ENCODE measurements around the gene COBLL1. TPM values are rescaled to one million over a fixed set of nuclear protein-coding genes. Genes with fewer than 3 reads are reported as not detected.

Gene COBLL1
- total RNA-seq, 4 donors from 2014 or later: 42.2 to 59.4 (median 45.2) TPM

GRCh38 chr2:164739966-164740365 lies 101.7 kb downstream of the COBLL1 start:
- H3K27ac ChIP-seq: no peak overlapping the region
- DNase-seq: no peak
- no peaks in the 10 kb centered on the region for H3K36me3 ChIP-seq
- no peaks in the 10 kb centered on the region for H3K27me3 ChIP-seq
- no peak overlapping the region for H3K4me3 ChIP-seq
- H3K9me3 ChIP-seq: no peaks in the 10 kb centered on the region
- peaks cover 0 to 11% (median 0%) of the 10 kb centered on the region in 4 donors for H3K4me1 ChIP-seq
- no peak for TF ChIP-seq CTCF (IDR thresholded peaks at IDR 0.05)
- no peak for TF ChIP-seq POLR2A (IDR thresholded peaks at IDR 0.05)

- Histone ChIP-seq H3K4me3 (no peak overlapping the region), H3K27ac (no peak overlapping the region), H3K27me3 (no peaks in the 10 kb centered on the region), H3K9me3 (no peaks in the 10 kb centered on the region), H3K36me3 (no peaks in the 10 kb centered on the region), H3K4me1 (peaks cover 0 to 11% (median 0%) of the 10 kb centered on the region in 4 donors)
- TF ChIP-seq POLR2A (IDR thresholded peaks at IDR 0.05) (no peak), CTCF (IDR thresholded peaks at IDR 0.05) (peak; percentile 42 to 78 (median 72))
- peak; percentile 57 to 82 (median 59) for DNase-seq
Observed at GRCh38 chr2:164737612-164738081, 104.0 kb downstream of the COBLL1 start.

GRCh38 chr2:164735309-164735919 lies 106.2 kb downstream of the COBLL1 start:
- Histone ChIP-seq H3K4me1 (peaks cover 0 to 11% (median 0%) of the 10 kb centered on the region in 4 donors), H3K27me3 (no peaks in the 10 kb centered on the region), H3K27ac (no peak overlapping the region), H3K4me3 (no peak overlapping the region), H3K36me3 (no peaks in the 10 kb centered on the region), H3K9me3 (no peaks in the 10 kb centered on the region)
- DNase-seq: no peak
- TF ChIP-seq POLR2A (IDR thresholded peaks at IDR 0.05) (no peak), CTCF (IDR thresholded peaks at IDR 0.05) (no peak)

- H3K27ac ChIP-seq: no peak overlapping the region
- H3K27me3 ChIP-seq: no peaks in the 10 kb centered on the region
- no peaks in the 10 kb centered on the region for H3K36me3 ChIP-seq
- DNase-seq: no peak
- TF ChIP-seq CTCF (IDR thresholded peaks at IDR 0.05) (no peak), POLR2A (IDR thresholded peaks at IDR 0.05) (no peak)
- no peaks in the 10 kb centered on the region for H3K9me3 ChIP-seq
- H3K4me1 ChIP-seq: peaks cover 0 to 6% (median 0%) of the 10 kb centered on the region in 4 donors
- no peak overlapping the region for H3K4me3 ChIP-seq
Observed at GRCh38 chr2:164734196-164734595, 107.4 kb downstream of the COBLL1 start.

DNA sequence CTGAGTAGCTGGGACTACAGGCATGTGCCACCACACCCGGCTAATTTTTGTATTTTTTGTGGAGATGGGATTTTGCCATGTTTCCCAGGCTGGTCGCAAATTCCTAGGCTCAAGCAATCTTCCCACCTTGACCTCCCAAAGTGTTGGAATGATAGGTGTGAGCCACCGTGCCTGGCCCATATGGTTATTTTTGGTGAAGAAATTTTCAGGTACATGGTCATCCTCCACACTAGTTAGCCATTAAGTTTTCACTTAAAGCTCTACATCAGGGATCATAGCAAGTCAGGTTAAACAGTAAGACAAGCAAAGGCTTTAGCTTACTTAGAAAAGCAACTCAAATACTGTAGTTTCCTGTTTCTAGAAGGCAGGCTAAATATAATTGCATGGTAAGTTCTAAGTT lies 116.1 kb downstream of the COBLL1 start:
- no peaks in the 10 kb centered on the region for H3K27me3 ChIP-seq
- H3K27ac ChIP-seq: no peak overlapping the region
- no peak overlapping the region for H3K4me3 ChIP-seq
- H3K9me3 ChIP-seq: no peaks in the 10 kb centered on the region
- no peaks in the 10 kb centered on the region for H3K36me3 ChIP-seq
- H3K4me1 ChIP-seq: no peaks in the 10 kb centered on the region
- no peak for DNase-seq
- TF ChIP-seq CTCF (IDR thresholded peaks at IDR 0.05): no peak
- no peak for TF ChIP-seq POLR2A (IDR thresholded peaks at IDR 0.05)
